Esophagus squamous epithelium (tissue), 4 donors: Measurements from ENCODE around the gene DPY30.

Experiments
- POLR2A ChIP-seq, 4 donors: fragments of 450-650 bp; IDR thresholded peaks; one replicate each; pipeline ENCODE4 v1.6.1; 2017; ENCODE audit warnings: antibody characterized with exemption in 4 of 4, mild to moderate bottlenecking in 4 of 4, moderate library complexity in 3 of 4
- TF ChIP-seq, protein P1 (sequence below), 6 experiments: fragments of 450-650 bp in 4 of 6; fragments of 200-600 bp in 2 of 6; sonication (generic) in 2 of 6; IDR thresholded peaks; one replicate each; pipeline ENCODE4 v1.5.1; 2016 to 2019; ENCODE audit warnings: antibody characterized with exemption in 6 of 6, mild to moderate bottlenecking in 4 of 6, moderate library complexity in 4 of 6

- TF ChIP-seq, protein P1, sequence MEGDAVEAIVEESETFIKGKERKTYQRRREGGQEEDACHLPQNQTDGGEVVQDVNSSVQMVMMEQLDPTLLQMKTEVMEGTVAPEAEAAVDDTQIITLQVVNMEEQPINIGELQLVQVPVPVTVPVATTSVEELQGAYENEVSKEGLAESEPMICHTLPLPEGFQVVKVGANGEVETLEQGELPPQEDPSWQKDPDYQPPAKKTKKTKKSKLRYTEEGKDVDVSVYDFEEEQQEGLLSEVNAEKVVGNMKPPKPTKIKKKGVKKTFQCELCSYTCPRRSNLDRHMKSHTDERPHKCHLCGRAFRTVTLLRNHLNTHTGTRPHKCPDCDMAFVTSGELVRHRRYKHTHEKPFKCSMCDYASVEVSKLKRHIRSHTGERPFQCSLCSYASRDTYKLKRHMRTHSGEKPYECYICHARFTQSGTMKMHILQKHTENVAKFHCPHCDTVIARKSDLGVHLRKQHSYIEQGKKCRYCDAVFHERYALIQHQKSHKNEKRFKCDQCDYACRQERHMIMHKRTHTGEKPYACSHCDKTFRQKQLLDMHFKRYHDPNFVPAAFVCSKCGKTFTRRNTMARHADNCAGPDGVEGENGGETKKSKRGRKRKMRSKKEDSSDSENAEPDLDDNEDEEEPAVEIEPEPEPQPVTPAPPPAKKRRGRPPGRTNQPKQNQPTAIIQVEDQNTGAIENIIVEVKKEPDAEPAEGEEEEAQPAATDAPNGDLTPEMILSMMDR (IDR thresholded peaks at IDR 0.05) = no peak
- no peak for TF ChIP-seq POLR2A (IDR thresholded peaks at IDR 0.05)
These were observed 25.1 kb upstream of the DPY30 start for GRCh38 chr2:32064713-32065112.
